HepG2 (cell line): ENCODE data around the gene LIM2. TPM values are rescaled to one million over a fixed set of nuclear protein-coding genes. Genes with fewer than 3 reads are reported as not detected.
A peak's percentile ranks its signal among the peaks of the same experiment; 100 is the strongest.

Source experiments
- KDM2A ChIP-seq: sonication (generic); formaldehyde crosslinking; IDR thresholded peaks from 2 replicates; pipeline ENCODE4 v1.4.0; 2020; ENCODE audit warnings: low read depth, missing genetic modification reagents, borderline replicate concordance
- KLF9 ChIP-seq: IDR thresholded peaks from 2 replicates; pipeline ENCODE4 v1.6.1; 2016; ENCODE audit warnings: low read depth
- NFE2L2 ChIP-seq: fragments of 150-350 bp; IDR thresholded peaks from 2 replicates; pipeline ENCODE4 v1.6.1; 2014; ENCODE audit warnings: low read length
- NR2F6 ChIP-seq, 2 experiments: IDR thresholded peaks; 2 replicates each; pipeline ENCODE4 v1.6.1; 2016; ENCODE audit warnings: antibody characterized with exemption in 1 of 2, mild to moderate bottlenecking in 1 of 2
- PHF21A ChIP-seq: sonication (generic); formaldehyde crosslinking; IDR thresholded peaks from 2 replicates; pipeline ENCODE4 v1.5.0; 2020; ENCODE audit warnings: mild to moderate bottlenecking, missing genetic modification reagents
- PITX1 ChIP-seq: sonication (generic); formaldehyde crosslinking; IDR thresholded peaks from 2 replicates; pipeline ENCODE4 v1.5.1; 2020; ENCODE audit warnings: mild to moderate bottlenecking, missing genetic modification reagents
- REL ChIP-seq: sonication (generic); formaldehyde crosslinking; conservative IDR thresholded peaks from 2 replicates; pipeline ENCODE4 v1.8.0; 2022; ENCODE audit warnings: mild to moderate bottlenecking, missing genetic modification reagents, moderate library complexity
- TFDP1 ChIP-seq: IDR thresholded peaks from 2 replicates; pipeline ENCODE4 v1.6.1; 2016; ENCODE audit warnings: missing compliant biosample characterization, missing genetic modification reagents, borderline replicate concordance
- ZFY ChIP-seq: sonication (generic); formaldehyde crosslinking; IDR thresholded peaks from 2 replicates; pipeline ENCODE4 v1.4.0; 2020; ENCODE audit warnings: missing genetic modification reagents
- ZNF333 ChIP-seq: sonication (generic); formaldehyde crosslinking; IDR thresholded peaks from 2 replicates; pipeline ENCODE4 v1.4.0; 2020; ENCODE audit warnings: mild to moderate bottlenecking, missing genetic modification reagents, borderline replicate concordance
- ZNF34 ChIP-seq: sonication (generic); formaldehyde crosslinking; IDR thresholded peaks from 2 replicates; pipeline ENCODE4 v1.4.0; 2020; ENCODE audit warnings: mild to moderate bottlenecking, missing genetic modification reagents, borderline replicate concordance
- ZNF407 ChIP-seq: sonication (generic); formaldehyde crosslinking; IDR thresholded peaks from one replicate; pipeline ENCODE4 v1.5.1; 2020; ENCODE audit warnings: mild to moderate bottlenecking, missing genetic modification reagents; ENCODE audit errors: not compliant biosample characterization
- ZNF446 ChIP-seq: sonication (generic); formaldehyde crosslinking; IDR thresholded peaks from 2 replicates; pipeline ENCODE4 v1.5.0; 2020; ENCODE audit warnings: mild to moderate bottlenecking, missing genetic modification reagents
- ZNF510 ChIP-seq: sonication (generic); formaldehyde crosslinking; IDR thresholded peaks from 2 replicates; pipeline ENCODE4 v1.4.0; 2020; ENCODE audit warnings: low read depth, mild to moderate bottlenecking, missing genetic modification reagents
- ZNF530 ChIP-seq: sonication (generic); formaldehyde crosslinking; IDR thresholded peaks from 2 replicates; pipeline ENCODE4 v1.5.0; 2020; ENCODE audit warnings: low read depth, mild to moderate bottlenecking, missing genetic modification reagents
- ZNF773 ChIP-seq: sonication (generic); formaldehyde crosslinking; IDR thresholded peaks from 2 replicates; pipeline ENCODE4 v1.4.0; 2020; ENCODE audit warnings: missing genetic modification reagents, borderline replicate concordance
- ZSCAN20 ChIP-seq: sonication (generic); formaldehyde crosslinking; IDR thresholded peaks from 2 replicates; pipeline ENCODE4 v1.4.0; 2020; ENCODE audit warnings: missing genetic modification reagents, mild to moderate bottlenecking, borderline replicate concordance
- polyA plus RNA-seq, 8 experiments: library from polyadenylated mRNA; depleted of rRNA in 3 of 8; stranded (reverse) in 7 of 8; unstranded in 1 of 8; fragments of >200 nt; fragmentation: Illumina TruSeq in 4 of 8; extraction: Trizol in 4 of 8; gene quantifications; 2 replicates each; pipeline versions ENCODE4 v1.2.1 to v1.2.3, GENCODE V29; 2011 to 2016; ENCODE audit warnings: low read depth in 4 of 8, missing spikeins in 1 of 8, mixed read lengths in 1 of 8; ENCODE audit not compliant: insufficient read depth in 1 of 8
- total RNA-seq, 5 experiments: library from RNA; depleted of rRNA; stranded (reverse); fragments of >200 nt; fragmentation: Illumina TruSeq; extraction: Trizol; gene quantifications; 2 replicates each; pipeline ENCODE4 v1.2.3, GENCODE V29; 2016; ENCODE audit warnings: low read depth in 1 of 5
- TF ChIP-seq, protein P1 (sequence below): sonication (generic); formaldehyde crosslinking; IDR thresholded peaks from 2 replicates; pipeline ENCODE4 v1.4.0; 2020; ENCODE audit warnings: missing genetic modification reagents
- TF ChIP-seq, protein P2 (sequence below): sonication (generic); formaldehyde crosslinking; IDR thresholded peaks from 2 replicates; pipeline ENCODE4 v1.8.1; 2023; ENCODE audit warnings: missing genetic modification reagents, inconsistent platforms, borderline replicate concordance

The LIM2 gene
- total and polyA plus RNA-seq, 2 of the 13 experiments (the other 11 are each of a cell fraction or from before 2014, with no cell fraction given) = 1.3 TPM; not detected in 1

DNA sequence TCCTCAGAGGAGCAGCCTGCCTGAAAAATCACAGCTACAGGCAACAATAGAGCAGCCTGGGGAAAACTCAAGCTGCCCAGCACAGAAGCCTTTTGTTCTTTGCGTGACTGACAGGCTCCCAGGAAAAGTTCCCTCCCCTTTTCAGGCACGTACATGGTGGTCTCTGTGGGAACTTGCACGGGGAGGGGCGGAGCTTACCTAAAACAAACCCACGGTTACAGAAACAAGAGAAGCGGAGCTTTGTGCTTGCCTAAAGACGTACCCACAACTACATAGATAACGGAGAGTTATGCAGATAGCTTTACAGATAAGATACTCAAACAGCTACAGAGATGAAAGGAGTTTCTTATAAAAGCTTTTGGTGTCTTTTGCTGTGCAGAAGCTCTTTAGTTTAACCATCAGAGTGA lies 33.0 kb downstream of the LIM2 start (continued):
- TF ChIP-seq ZNF407 (CRISPR knock-in tag) (no peak), REL (no peak), KDM2A (CRISPR knock-in tag) (no peak), NFE2L2 (no peak), KLF9 (CRISPR knock-in tag) (no peak), ZFY (CRISPR knock-in tag) (no peak), ZNF510 (no peak), ZNF530 (no peak), ZNF773 (CRISPR knock-in tag) (no peak), NR2F6 (IDR thresholded peaks at IDR 0.05) (peak; percentile 78), NR2F6 (CRISPR knock-in tag; IDR thresholded peaks at IDR 0.05) (peak; percentile 80), ZSCAN20 (CRISPR knock-in tag) (no peak), PHF21A (CRISPR knock-in tag) (peak; percentile 53; the same call in 1 of the 2 replicates), ZNF34 (no peak), PITX1 (peak; percentile 75), ZNF333 (CRISPR knock-in tag) (no peak), ZNF446 (CRISPR knock-in tag) (no peak), TFDP1 (CRISPR knock-in tag) (no peak)
- TF ChIP-seq, protein P1, sequence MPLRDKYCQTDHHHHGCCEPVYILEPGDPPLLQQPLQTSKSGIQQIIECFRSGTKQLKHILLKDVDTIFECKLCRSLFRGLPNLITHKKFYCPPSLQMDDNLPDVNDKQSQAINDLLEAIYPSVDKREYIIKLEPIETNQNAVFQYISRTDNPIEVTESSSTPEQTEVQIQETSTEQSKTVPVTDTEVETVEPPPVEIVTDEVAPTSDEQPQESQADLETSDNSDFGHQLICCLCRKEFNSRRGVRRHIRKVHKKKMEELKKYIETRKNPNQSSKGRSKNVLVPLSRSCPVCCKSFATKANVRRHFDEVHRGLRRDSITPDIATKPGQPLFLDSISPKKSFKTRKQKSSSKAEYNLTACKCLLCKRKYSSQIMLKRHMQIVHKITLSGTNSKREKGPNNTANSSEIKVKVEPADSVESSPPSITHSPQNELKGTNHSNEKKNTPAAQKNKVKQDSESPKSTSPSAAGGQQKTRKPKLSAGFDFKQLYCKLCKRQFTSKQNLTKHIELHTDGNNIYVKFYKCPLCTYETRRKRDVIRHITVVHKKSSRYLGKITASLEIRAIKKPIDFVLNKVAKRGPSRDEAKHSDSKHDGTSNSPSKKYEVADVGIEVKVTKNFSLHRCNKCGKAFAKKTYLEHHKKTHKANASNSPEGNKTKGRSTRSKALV (CRISPR knock-in tag) = no peak
- TF ChIP-seq, protein P2, sequence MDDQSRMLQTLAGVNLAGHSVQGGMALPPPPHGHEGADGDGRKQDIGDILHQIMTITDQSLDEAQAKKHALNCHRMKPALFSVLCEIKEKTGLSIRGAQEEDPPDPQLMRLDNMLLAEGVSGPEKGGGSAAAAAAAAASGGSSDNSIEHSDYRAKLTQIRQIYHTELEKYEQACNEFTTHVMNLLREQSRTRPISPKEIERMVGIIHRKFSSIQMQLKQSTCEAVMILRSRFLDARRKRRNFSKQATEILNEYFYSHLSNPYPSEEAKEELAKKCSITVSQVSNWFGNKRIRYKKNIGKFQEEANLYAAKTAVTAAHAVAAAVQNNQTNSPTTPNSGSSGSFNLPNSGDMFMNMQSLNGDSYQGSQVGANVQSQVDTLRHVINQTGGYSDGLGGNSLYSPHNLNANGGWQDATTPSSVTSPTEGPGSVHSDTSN (CRISPR knock-in tag) = 0 out of 2 replicates have a peak, but pooled peaks have one; percentile 54
